IMR-90 (cell line): ENCODE data around the gene ACAD10. TPM values are rescaled to one million over a fixed set of nuclear protein-coding genes. Genes with fewer than 3 reads are reported as not detected.

ENCODE experiments used
- ATAC-seq: fragments of 200-7000 bp; cut with Tn5 transposase; 2 replicates; pipeline ENCODE4 v1.9.1; 2020; ENCODE audit warnings: low read depth, mild to moderate bottlenecking, moderate library complexity
- BruUV-seq: library from RNA; stranded (reverse); fragments of 400-500 nt; replicated peaks from 2 replicates; lab custom pipeline; 2021; lab: Mats Ljungman, UMichigan
- CTCF ChIA-PET: fragments of 300-600 bp; formaldehyde crosslinking; extraction: SDS; loops from one replicate; lab custom pipeline; 2021; ENCODE audit warnings: antibody characterized with exemption; lab: Yijun Ruan, JAX
- POLR2A ChIA-PET: fragments of 300-600 bp; sonication (Branson Sonifier 250); formaldehyde crosslinking; loops from one replicate; lab custom pipeline; 2022; ENCODE audit warnings: antibody characterized with exemption; ENCODE audit not compliant: unreplicated experiment; lab: Charles Lee
- DNase-seq: peaks from one replicate; pipeline ENCODE4 v3.0.0; 2013
- H2AFZ ChIP-seq: replicated peaks from 2 replicates; pipeline ENCODE3; 2013; ENCODE audit warnings: low read length, mild to moderate bottlenecking; ENCODE audit not compliant: poor library complexity
- H2AK5ac ChIP-seq: 2 replicates; pipeline ENCODE4 v1.6.1; 2013; ENCODE audit warnings: low read depth, low read length, inconsistent platforms
- H2AK9ac ChIP-seq: replicated peaks from 2 replicates; pipeline ENCODE3; 2013; ENCODE audit warnings: mild to moderate bottlenecking, low read depth, low read length, moderate library complexity; ENCODE audit not compliant: poor library complexity
- H2BK120ac ChIP-seq: 2 replicates; pipeline ENCODE4 v1.6.1; 2013; ENCODE audit warnings: low read depth, low read length, inconsistent platforms
- H2BK15ac ChIP-seq: 3 replicates; pipeline ENCODE4 v1.6.1; 2013; ENCODE audit warnings: low read depth, low read length, inconsistent platforms
- H2BK20ac ChIP-seq: 2 replicates; pipeline ENCODE4 v1.6.1; 2013; ENCODE audit warnings: low read depth, mild to moderate bottlenecking, inconsistent platforms, low read length, moderate library complexity
- H2BK5ac ChIP-seq: 2 replicates; pipeline ENCODE4 v1.6.1; 2013; ENCODE audit warnings: mild to moderate bottlenecking, low read depth, low read length, inconsistent platforms; ENCODE audit not compliant: poor library complexity, severe bottlenecking
- H3K14ac ChIP-seq: replicated peaks from 2 replicates; pipeline ENCODE4 v1.6.1; 2013; ENCODE audit warnings: low read depth, low read length, inconsistent platforms
- H3K18ac ChIP-seq: 2 replicates; pipeline ENCODE4 v1.6.1; 2013; ENCODE audit warnings: low read depth, low read length, control low read depth
- H3K23ac ChIP-seq: 2 replicates; pipeline ENCODE4 v1.6.1; 2013; ENCODE audit warnings: low read depth, low read length, inconsistent platforms
- H3K27ac ChIP-seq: 2 replicates; pipeline ENCODE4 v1.5.1; 2013; ENCODE audit warnings: mild to moderate bottlenecking, control low read depth, low read length; ENCODE audit not compliant: insufficient read depth
- H3K27me3 ChIP-seq: 2 replicates; pipeline ENCODE4 v1.6.1; 2013; ENCODE audit warnings: low read length; ENCODE audit not compliant: control insufficient read depth, insufficient read depth
- H3K36me3 ChIP-seq: 2 replicates; pipeline ENCODE4 v1.6.1; 2013; ENCODE audit warnings: low read length, mixed read lengths; ENCODE audit not compliant: control insufficient read depth, insufficient read depth
- H3K4ac ChIP-seq: 2 replicates; pipeline ENCODE4 v1.6.1; 2013; ENCODE audit warnings: low read depth, low read length, inconsistent platforms
- H3K4me1 ChIP-seq: 2 replicates; pipeline ENCODE4 v1.6.1; 2013; ENCODE audit warnings: low read length, mixed read lengths; ENCODE audit not compliant: control insufficient read depth, insufficient read depth
- H3K4me2 ChIP-seq: 2 replicates; pipeline ENCODE4 v1.6.1; 2013; ENCODE audit warnings: low read depth, mild to moderate bottlenecking, control low read depth, low read length, moderate library complexity
- H3K4me3 ChIP-seq: 2 replicates; pipeline ENCODE4 v1.5.1; 2013; ENCODE audit warnings: low read depth, mild to moderate bottlenecking, control low read depth, low read length, moderate library complexity; ENCODE audit not compliant: insufficient read depth
- H3K56ac ChIP-seq: 2 replicates; pipeline ENCODE4 v1.6.1; 2013; ENCODE audit warnings: low read length, inconsistent platforms; ENCODE audit not compliant: insufficient read depth; ENCODE audit errors: extremely low read depth
- H3K79me1 ChIP-seq, 2 experiments: 2 replicates each; pipeline ENCODE4 v1.6.1; 2013; ENCODE audit warnings: low read length in 2 of 2, inconsistent platforms in 1 of 2, low read depth in 1 of 2
- H3K9ac ChIP-seq: 2 replicates; pipeline ENCODE4 v1.6.1; 2013; ENCODE audit warnings: low read depth, low read length, control low read depth
- H3K9me1 ChIP-seq: 2 replicates; pipeline ENCODE4 v1.6.1; 2013; ENCODE audit warnings: low read length, inconsistent platforms; ENCODE audit not compliant: insufficient read depth
- H3K9me3 ChIP-seq: 2 replicates; pipeline ENCODE4 v1.6.1; 2013; ENCODE audit warnings: low read length; ENCODE audit not compliant: control insufficient read depth, insufficient read depth
- H4K20me1 ChIP-seq: 2 replicates; pipeline ENCODE4 v1.6.1; 2013; ENCODE audit warnings: low read length, inconsistent platforms; ENCODE audit not compliant: insufficient read depth
- H4K5ac ChIP-seq: 2 replicates; pipeline ENCODE4 v1.6.1; 2013; ENCODE audit warnings: mild to moderate bottlenecking, low read depth, low read length, control low read depth
- H4K8ac ChIP-seq, 2 experiments: 2 replicates each; pipeline ENCODE4 v1.6.1; 2013; ENCODE audit warnings: low read depth in 2 of 2, low read length in 2 of 2, control low read depth in 1 of 2, inconsistent platforms in 1 of 2
- H4K91ac ChIP-seq: 2 replicates; pipeline ENCODE4 v1.6.1; 2013; ENCODE audit warnings: low read depth, low read length, inconsistent platforms; ENCODE audit not compliant: insufficient read depth
- BHLHE40 ChIP-seq: fragments of 150-350 bp; IDR thresholded peaks from 2 replicates; pipeline ENCODE4 v1.6.1; 2016; ENCODE audit warnings: mild to moderate bottlenecking, low read depth, low read length
- CEBPB ChIP-seq: IDR thresholded peaks from 2 replicates; pipeline ENCODE4 v1.6.1; 2012; ENCODE audit warnings: low read depth, low read length, improper control_type of control experiment
- CHD1 ChIP-seq: IDR thresholded peaks from 2 replicates; pipeline ENCODE4 v1.6.1; 2012; ENCODE audit warnings: low read depth, low read length, improper control_type of control experiment
- CTCF ChIP-seq: conservative IDR thresholded peaks from 2 replicates; pipeline ENCODE4 v1.5.1; 2012; ENCODE audit warnings: mild to moderate bottlenecking, low read depth, low read length, improper control_type of control experiment
- ELK1 ChIP-seq: fragments of 150-350 bp; IDR thresholded peaks from 2 replicates; pipeline ENCODE4 v1.6.1; 2016; ENCODE audit warnings: low read depth, mild to moderate bottlenecking, low read length, moderate library complexity, borderline replicate concordance
- FOS ChIP-seq: fragments of 150-350 bp; IDR thresholded peaks from 2 replicates; pipeline ENCODE4 v1.6.1; 2016; ENCODE audit warnings: low read depth, low read length
- MAFK ChIP-seq: IDR thresholded peaks from 2 replicates; pipeline ENCODE4 v1.6.1; 2012; ENCODE audit warnings: low read depth, low read length, improper control_type of control experiment
- MAZ ChIP-seq: IDR thresholded peaks from 2 replicates; pipeline ENCODE4 v1.6.1; 2012; ENCODE audit warnings: low read depth, mild to moderate bottlenecking, low read length, improper control_type of control experiment, moderate library complexity, borderline replicate concordance
- MXI1 ChIP-seq: IDR thresholded peaks from 2 replicates; pipeline ENCODE4 v1.6.1; 2012; ENCODE audit warnings: low read depth, mild to moderate bottlenecking, low read length, moderate library complexity, borderline replicate concordance
- NFE2L2 ChIP-seq: fragments of 150-350 bp; IDR thresholded peaks from 2 replicates; pipeline ENCODE4 v1.6.1; 2016; ENCODE audit warnings: low read depth, mild to moderate bottlenecking, low read length
- POLR2A ChIP-seq: IDR thresholded peaks from 2 replicates; pipeline ENCODE4 v1.6.1; 2012; ENCODE audit warnings: mild to moderate bottlenecking, low read depth, low read length
- RAD21 ChIP-seq: IDR thresholded peaks from 2 replicates; pipeline ENCODE4 v1.6.1; 2012; ENCODE audit warnings: low read length, improper control_type of control experiment
- RCOR1 ChIP-seq: IDR thresholded peaks from 2 replicates; pipeline ENCODE4 v1.6.1; 2012; ENCODE audit warnings: mild to moderate bottlenecking, low read length, improper control_type of control experiment; ENCODE audit not compliant: insufficient replicate concordance
- RFX5 ChIP-seq: IDR thresholded peaks from 2 replicates; pipeline ENCODE4 v1.8.0; 2012; ENCODE audit warnings: low read depth, mild to moderate bottlenecking, low read length, moderate library complexity
- SMC3 ChIP-seq: fragments of 150-350 bp; IDR thresholded peaks from 2 replicates; pipeline ENCODE4 v1.6.1; 2016; ENCODE audit warnings: low read depth, mild to moderate bottlenecking, antibody characterized with exemption, low read length, moderate library complexity
- USF2 ChIP-seq: fragments of 150-350 bp; IDR thresholded peaks from 2 replicates; pipeline ENCODE4 v1.6.1; 2017; ENCODE audit warnings: mild to moderate bottlenecking, antibody characterized with exemption, low read length, low read depth
- WGBS, 2 experiments: methylation state at CpG; one replicate each; pipeline versions ENCODE4 v1.1.5 to v1.1.7; 2013; ENCODE audit warnings: missing lambda C conversion rate in 2 of 2; ENCODE audit not compliant: insufficient read length in 1 of 2; ENCODE audit errors: extremely low coverage in 2 of 2; 5-methylcytosine and 5-hydroxymethylcytosine counted together
- dilution Hi-C: fragments of 300-500 bp; cut with HindIII; formaldehyde crosslinking; loops from one replicate; pipeline ENCODE4 v1.14.3; 2018; ENCODE audit warnings: low sequenced_read_pairs; ENCODE audit not compliant: unreplicated experiment
- in situ Hi-C: fragments of 300-500 bp; cut with MboI; formaldehyde crosslinking; loops from 3 replicates; pipeline ENCODE4 v1.14.3; 2019; ENCODE audit warnings: low sequenced_read_pairs, inconsistent platforms, mixed read lengths
- intact Hi-C: fragments of 100-400 bp; cut with micrococcal nuclease; formaldehyde crosslinking; loops from 2 replicates; pipeline ENCODE4 v1.10.0; 2022
- polyA plus RNA-seq, 3 experiments: library from polyadenylated mRNA; depleted of rRNA; stranded (reverse); fragments of >200 nt; gene quantifications; 2 replicates each; pipeline ENCODE4 v1.2.3, GENCODE V29; 2012; ENCODE audit warnings: low replicate concordance in 1 of 3
- total RNA-seq: library from RNA; depleted of rRNA; stranded (reverse); fragments of >200 nt; gene quantifications from 2 replicates; pipeline ENCODE4 v1.2.3, GENCODE V29; 2012

ACAD10 gene
- total and polyA plus RNA-seq, 2 of the 4 experiments (the other 2 are of a cell fraction), result 12.4 to 21.0 TPM

GRCh38 chr12:111749391-111749790, 63.5 kb downstream of the ACAD10 start:
- CTCF ChIA-PET, result no interaction called here

More at GRCh38 chr12:111749391-111749790, 63.5 kb downstream of the ACAD10 start:
- Histone ChIP-seq H3K14ac (no peak overlapping the region), H3K4ac (no peak overlapping the region), H3K27ac (no peak overlapping the region), H2BK5ac (no peak overlapping the region), H3K4me1 (no peaks in the 10 kb centered on the region), H2BK20ac (no peak overlapping the region), H3K27me3 (no peaks in the 10 kb centered on the region), H3K79me1 (no peaks in the 10 kb centered on the region), H3K4me2 (no peak overlapping the region), H3K36me3 (peaks cover 37% of the 10 kb centered on the region), H3K9ac (no peak overlapping the region), H4K5ac (no peak overlapping the region), H3K4me3 (no peak overlapping the region), H4K91ac (no peak overlapping the region), H3K23ac (no peak overlapping the region), H2AFZ (no peak overlapping the region), H3K9me3 (no peaks in the 10 kb centered on the region), H2BK15ac (no peak overlapping the region), H4K20me1 (peaks cover 5% of the 10 kb centered on the region; the same call in 1 of the 2 replicates), H3K18ac (no peak overlapping the region), H3K56ac (no peak overlapping the region), H2BK120ac (no peak overlapping the region), H2AK5ac (no peak overlapping the region), H3K9me1 (no peaks in the 10 kb centered on the region), H4K8ac (no peak overlapping the region), H2AK9ac (no peak overlapping the region)
- dilution Hi-C loops (no loop called here), intact Hi-C loops (no loop called here), in situ Hi-C loops (no loop called here)
- no TSS peak for BruUV-seq
- TF ChIP-seq USF2, result no peak
- TF ChIP-seq NFE2L2, result no peak
- no peak for TF ChIP-seq SMC3
- no peak for TF ChIP-seq POLR2A
- TF ChIP-seq BHLHE40, result no peak
- no peak for TF ChIP-seq MXI1
- no peak for TF ChIP-seq MAZ
- no peak for TF ChIP-seq MAFK
- TF ChIP-seq RCOR1, result no peak
- no peak for TF ChIP-seq CEBPB
- TF ChIP-seq CHD1, result no peak
- TF ChIP-seq RAD21, result no peak
- TF ChIP-seq FOS, result no peak
- TF ChIP-seq ELK1, result no peak
- no peak for TF ChIP-seq RFX5
- no peak for TF ChIP-seq CTCF
- 100% methylated on average over 1 of the region's 4 CpGs; no CpG with 5 or more reads in 1 of the 2 experiments for WGBS, 2 experiments
- DNase-seq, result no peak
- ATAC-seq, result no peak
- POLR2A ChIA-PET, result no interaction called here
